SIG-M5 (cell line): ENCODE measurements around the gene UQCR11.

ENCODE experiments used
- DNase-seq: peaks from one replicate; lab custom pipeline; 2025; lab: John Stamatoyannopoulos, UW

Gene UQCR11

GRCh38 chr19:1634938-1635243 is 29.6 kb upstream of the UQCR11 start:
- DNase-seq, result no peak

GRCh38 chr19:1634242-1634937 is 29.1 kb upstream of the UQCR11 start:
- DNase-seq, result no peak

- DNase-seq, result no peak
These were observed 28.1 kb upstream of the UQCR11 start for GRCh38 chr19:1633269-1633826.

DNA sequence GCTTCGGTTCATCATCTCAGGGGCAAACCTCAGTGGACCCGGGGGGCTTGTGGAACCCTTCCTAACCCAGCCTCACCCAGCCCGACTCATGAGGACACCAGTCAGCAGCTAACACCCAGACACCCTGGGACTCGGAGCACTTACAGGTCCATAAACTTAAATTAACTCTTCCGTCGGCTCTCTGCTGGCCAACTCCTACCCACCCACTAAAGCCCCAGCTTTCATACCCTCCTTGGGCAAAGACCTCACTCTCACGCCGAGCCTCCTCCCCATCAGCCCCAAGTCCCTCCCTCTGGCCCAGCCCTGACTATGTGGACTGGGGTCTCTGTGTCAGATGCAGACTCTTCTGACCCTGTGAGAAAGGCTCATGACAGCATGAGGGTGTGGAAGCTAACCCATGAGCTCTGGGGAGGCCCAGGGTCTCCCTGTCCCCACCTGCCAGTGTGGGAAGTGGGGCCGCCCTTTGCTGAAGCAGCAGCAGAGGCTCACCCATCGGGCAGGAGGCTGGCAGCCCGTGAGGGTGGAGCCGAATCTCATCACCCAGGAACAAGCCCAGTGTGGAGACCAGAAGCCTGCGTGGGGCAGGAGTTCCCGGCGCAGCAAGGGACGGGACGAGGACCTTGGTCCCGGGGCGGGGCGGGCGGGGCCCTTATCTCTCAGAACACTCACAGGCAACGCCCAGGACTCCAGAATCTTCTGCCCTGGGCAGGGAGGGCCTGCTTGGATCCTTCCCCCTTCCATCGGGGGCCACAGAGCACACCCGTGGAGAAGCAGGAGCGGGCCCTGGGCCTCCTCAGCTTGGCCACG is 27.4 kb upstream of the UQCR11 start:
- no peak for DNase-seq

- no peak for DNase-seq
These were observed 26.4 kb upstream of the UQCR11 start for GRCh38 chr19:1631557-1632100.

DNA sequence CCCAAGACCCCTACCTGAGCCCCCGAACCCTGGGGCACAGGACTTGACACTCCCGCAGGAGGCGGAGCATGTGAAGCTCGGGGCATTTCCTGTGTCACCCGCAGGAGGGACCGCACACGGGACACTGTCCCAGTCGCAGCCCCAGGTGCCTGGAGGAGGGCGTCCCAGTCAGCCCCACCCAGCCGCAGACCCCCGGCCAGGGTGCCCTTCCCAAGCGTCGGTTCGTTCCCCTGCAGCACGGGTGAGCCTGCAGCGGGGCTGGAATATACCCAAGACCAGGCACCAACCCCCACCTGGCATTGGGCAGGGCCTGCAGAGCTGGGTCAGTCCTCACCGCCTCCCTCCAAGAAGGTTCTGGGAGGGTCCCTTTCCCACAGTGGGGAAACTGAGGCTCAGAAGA is 25.5 kb upstream of the UQCR11 start:
- DNase-seq, result no peak

- DNase-seq, result no peak
These were observed 24.8 kb upstream of the UQCR11 start for GRCh38 chr19:1630012-1630411.

- DNase-seq, result no peak
These were observed 24.1 kb upstream of the UQCR11 start for GRCh38 chr19:1629256-1629808.

DNA sequence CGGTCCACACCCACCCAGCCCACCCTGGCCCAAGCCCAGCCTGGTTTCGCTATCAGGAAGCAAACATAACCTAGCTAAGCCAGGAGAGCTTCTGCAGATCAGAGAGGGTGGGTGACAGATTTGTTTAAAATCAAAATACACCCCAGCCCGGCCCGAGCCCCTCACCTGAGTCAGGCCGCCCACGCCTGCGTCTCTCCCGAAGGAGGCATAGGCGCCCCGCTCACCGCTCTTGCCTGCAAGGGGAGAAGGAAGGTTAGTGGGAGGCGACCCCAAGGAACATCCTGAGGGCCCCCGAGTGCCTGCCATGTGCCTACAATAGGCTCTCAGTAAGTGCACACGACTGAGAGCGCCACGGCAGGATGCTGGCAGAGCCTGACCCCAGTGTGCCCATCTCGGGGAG is 21.9 kb upstream of the UQCR11 start:
- no peak for DNase-seq

DNA sequence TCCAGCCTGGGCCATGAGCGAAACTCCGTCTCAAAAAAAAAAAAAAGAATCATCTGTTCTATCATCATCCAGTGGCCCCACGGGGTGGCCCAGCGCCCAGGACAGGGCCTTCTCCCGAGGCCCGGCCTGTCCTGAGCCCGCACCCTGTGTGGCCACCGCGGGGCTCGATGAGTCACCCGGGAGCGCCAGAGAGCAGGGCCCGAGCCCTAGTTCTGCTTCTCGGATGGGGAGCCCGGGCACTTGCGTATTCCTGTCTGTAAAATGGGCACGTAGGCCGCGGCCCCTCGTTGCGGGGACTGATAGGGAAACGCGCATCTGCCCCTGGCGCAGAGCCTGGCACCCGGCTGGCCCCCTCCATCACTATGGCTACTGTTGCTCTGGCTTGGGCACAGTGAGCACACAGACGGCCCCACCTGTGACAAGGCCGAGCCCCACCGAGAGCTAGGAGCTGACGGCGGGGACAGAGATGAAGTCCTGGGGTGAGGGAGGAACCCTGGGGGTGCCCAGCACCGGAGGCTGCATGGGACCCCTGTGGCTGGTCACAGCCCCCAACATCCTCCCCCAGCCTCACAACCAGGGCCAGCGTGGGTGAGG is 21.3 kb upstream of the UQCR11 start:
- no peak for DNase-seq

- no peak for DNase-seq
These were observed 19.2 kb upstream of the UQCR11 start for GRCh38 chr19:1624458-1624857.

GRCh38 chr19:1622541-1622940 is 17.3 kb upstream of the UQCR11 start:
- DNase-seq, result no peak

- DNase-seq, result no peak
These were observed 16.7 kb upstream of the UQCR11 start for GRCh38 chr19:1622007-1622406.

GRCh38 chr19:1621574-1621973 is 16.3 kb upstream of the UQCR11 start:
- DNase-seq, result no peak

GRCh38 chr19:1621021-1621420 is 15.8 kb upstream of the UQCR11 start:
- no peak for DNase-seq

DNA sequence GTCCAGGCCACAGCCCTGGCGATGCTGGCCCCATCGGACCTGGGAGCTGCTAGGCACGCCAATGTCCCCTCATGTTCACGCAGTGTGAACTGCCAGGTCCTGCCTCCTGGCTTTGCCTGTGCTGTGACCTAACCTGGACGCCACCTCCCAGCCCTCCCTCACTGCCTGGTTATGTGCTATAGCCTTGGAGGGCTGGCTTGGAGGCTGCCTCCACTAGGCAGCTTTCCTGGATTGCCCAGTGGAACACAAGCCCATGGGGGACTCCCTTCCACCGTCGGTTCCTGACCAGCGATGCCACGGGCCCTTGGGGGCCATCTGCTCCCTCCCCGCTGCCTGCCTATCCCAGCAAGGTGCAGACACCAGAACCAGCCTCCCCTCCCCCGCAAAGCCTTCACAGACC is 15.2 kb upstream of the UQCR11 start:
- no peak for DNase-seq

GRCh38 chr19:1619703-1620102 is 14.4 kb upstream of the UQCR11 start:
- DNase-seq, result no peak

- no peak for DNase-seq
These were observed 13.8 kb upstream of the UQCR11 start for GRCh38 chr19:1619094-1619439.

DNA sequence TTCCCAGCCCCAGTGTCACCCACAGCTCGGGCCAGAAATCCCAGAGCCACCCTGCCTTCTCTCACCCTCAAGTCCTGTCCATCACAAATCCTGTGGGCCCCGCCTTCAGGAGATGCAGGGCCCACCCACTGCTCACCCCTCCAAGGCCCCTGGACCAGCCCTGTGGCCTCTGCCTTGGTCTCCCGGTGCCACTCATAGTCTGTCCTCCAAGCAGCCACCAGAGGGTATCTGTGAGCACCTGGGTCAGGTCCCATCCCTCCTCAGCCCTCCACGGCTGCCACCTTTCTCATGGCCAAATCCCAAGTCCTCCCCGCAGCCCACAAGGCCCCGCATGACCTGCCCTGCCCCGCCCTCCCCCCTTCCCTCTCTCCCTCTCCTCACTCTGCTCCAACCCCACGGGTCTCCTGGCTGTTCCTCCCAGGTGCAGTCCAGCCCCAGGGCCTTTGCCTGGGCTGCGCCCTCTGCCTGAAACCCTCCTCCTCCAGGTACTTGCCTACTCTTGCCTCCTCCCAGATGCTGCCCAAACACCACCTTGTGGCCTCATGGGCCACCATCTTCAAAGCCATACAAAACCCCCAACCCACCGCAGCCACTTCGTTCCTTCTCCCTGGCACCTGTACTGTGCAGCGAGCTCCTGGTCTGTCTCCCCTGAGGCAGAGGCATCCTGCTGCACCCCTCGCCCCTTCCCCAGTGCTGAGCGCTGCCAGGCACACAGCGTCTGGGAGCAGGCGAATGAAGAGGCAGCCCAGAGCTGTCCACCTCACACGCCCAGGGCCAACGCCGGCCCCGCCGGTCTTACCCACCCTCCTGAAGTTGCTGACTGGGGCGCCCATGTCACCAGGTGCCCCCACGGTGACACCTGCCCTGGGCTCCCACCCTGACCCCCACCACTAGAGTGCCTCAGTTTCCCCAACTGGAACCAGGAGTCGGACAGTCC is 13.2 kb upstream of the UQCR11 start:
- DNase-seq, result no peak

DNA sequence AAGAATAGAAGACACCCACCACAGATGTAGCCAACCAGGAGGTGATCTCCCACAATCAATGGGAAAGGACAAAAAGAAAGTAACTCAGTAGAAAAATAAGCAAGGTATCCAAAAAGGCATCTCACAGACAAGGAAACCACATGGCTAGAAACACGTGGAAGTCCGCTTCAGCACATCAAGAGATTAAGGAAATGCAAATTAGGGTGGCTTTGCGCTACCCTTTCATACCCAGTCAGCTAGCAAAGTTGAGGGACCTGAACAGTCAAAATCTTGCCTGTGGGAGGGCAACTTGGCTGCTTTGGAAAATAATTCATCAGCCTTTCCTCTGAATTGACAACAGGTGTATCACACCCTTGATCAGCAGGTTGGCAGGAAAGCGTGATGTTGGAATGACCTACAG is 11.6 kb upstream of the UQCR11 start:
- DNase-seq, result no peak

DNA sequence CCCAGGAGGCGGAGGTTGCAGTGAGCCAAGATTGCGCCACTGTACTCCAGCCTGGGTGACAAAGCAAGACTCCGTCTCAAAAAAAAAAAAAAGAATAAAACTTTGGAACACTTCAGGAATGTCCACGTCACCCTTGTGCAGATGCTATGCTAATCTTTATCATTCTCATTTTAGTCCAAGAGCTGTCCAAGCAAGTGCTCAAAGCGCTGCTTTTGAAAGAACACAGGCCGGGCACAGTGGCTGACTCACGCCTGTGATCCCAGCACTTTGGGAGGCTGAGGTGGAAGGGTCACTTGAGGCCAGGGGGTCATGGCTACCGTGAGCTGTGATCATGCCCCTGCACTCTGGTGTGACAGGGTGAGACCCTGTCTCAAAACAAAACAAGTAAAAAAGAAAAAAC is 11.1 kb upstream of the UQCR11 start:
- no peak for DNase-seq
